AG09319 (cell line): ENCODE results near the gene ST3GAL4.
"Not testable (repeated sequence)": the region's sequence is repeated elsewhere in the genome, so short reads cannot be mapped to it uniquely, and the experiment has no call there.

ENCODE experiments used
- DNase-seq: peaks from one replicate; pipeline ENCODE4 v3.0.0-alpha.2; 2010; ENCODE audit warnings: low read depth; ENCODE audit errors: extremely low read depth
- TF ChIP-seq, protein P1 (sequence below): IDR thresholded peaks from 2 replicates; pipeline ENCODE4 v1.5.1; 2011; ENCODE audit warnings: low read depth, mild to moderate bottlenecking, inconsistent platforms, low read length, moderate library complexity

ST3GAL4 gene

GRCh38 chr11:126371595-126371994 is 16.1 kb downstream of the ST3GAL4 start:
- DNase-seq, result no peak
- TF ChIP-seq, protein P1, sequence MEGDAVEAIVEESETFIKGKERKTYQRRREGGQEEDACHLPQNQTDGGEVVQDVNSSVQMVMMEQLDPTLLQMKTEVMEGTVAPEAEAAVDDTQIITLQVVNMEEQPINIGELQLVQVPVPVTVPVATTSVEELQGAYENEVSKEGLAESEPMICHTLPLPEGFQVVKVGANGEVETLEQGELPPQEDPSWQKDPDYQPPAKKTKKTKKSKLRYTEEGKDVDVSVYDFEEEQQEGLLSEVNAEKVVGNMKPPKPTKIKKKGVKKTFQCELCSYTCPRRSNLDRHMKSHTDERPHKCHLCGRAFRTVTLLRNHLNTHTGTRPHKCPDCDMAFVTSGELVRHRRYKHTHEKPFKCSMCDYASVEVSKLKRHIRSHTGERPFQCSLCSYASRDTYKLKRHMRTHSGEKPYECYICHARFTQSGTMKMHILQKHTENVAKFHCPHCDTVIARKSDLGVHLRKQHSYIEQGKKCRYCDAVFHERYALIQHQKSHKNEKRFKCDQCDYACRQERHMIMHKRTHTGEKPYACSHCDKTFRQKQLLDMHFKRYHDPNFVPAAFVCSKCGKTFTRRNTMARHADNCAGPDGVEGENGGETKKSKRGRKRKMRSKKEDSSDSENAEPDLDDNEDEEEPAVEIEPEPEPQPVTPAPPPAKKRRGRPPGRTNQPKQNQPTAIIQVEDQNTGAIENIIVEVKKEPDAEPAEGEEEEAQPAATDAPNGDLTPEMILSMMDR, result no peak

- not testable (repeated sequence) for DNase-seq
Measured at GRCh38 chr11:126373389-126374066, 18.0 kb downstream of the ST3GAL4 start.

GRCh38 chr11:126374562-126375300 is 19.2 kb downstream of the ST3GAL4 start:
- DNase-seq, result not testable (repeated sequence)

- DNase-seq, result no peak
- TF ChIP-seq, protein P1, result no peak
Measured at GRCh38 chr11:126375726-126376125, 20.2 kb downstream of the ST3GAL4 start.

GRCh38 chr11:126378763-126379162 is 23.3 kb downstream of the ST3GAL4 start:
- DNase-seq, result no peak
- TF ChIP-seq, protein P1, result no peak

DNA sequence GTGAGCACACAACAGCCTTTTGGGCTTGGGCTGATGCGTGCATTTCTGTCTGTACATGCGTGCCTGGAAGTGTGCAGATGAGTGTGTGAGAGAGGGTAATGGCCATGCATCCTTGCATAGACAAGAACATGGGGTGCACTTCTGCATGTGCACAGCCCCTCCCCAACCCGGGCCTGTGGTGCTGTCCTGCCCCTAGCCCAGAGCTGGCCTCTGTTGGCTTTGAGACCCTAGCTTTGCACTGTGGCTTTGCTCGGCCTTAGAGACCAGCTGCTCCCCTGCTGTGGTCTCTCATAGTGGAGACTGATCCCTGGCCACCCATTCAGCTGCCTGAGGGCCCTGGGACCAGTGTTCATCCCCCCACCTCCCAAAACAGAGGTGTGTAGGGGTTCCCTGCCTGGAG is 25.4 kb downstream of the ST3GAL4 start:
- TF ChIP-seq, protein P1, result no peak
- DNase-seq, result no peak

- not testable (repeated sequence) for DNase-seq
Measured at GRCh38 chr11:126381960-126382359, 26.5 kb downstream of the ST3GAL4 start.

DNA sequence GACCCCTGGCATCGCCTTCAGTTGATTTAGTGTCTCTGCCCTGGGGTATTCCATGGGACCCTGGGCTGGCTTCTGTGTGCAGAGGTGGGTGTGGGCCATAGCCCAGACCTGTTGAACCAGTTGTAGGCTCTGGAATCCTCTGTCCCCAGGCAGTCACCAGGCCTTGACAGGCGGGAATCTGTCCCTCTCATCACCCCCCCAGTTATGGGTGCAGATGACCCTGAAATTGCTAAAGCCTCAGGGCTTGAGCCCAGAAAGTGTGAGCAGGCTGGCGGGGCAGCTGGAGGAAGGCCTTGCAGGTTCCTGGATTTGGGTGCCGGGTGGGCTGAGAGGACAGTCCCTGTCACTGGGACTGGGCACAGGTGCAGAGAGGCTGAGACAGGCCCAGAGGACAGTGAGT is 27.2 kb downstream of the ST3GAL4 start:
- DNase-seq, result not testable (repeated sequence)

- no peak for DNase-seq
- TF ChIP-seq, protein P1, result no peak
Measured at GRCh38 chr11:126383339-126384335, 28.2 kb downstream of the ST3GAL4 start.
